Stimulated activated CD4-positive, alpha-beta T cell treated with anti-CD3 and anti-CD28 coated beads, TNF-alpha, amount 100 ng/mL, for 24 hours (primary cell): ENCODE results near the gene LFNG.

Experiments used
- DNase-seq, 3 experiments: peaks; one replicate each; pipeline ENCODE4 v3.0.0-alpha.2; 2020; ENCODE audit warnings: low read depth in 3 of 3

Gene LFNG

DNA sequence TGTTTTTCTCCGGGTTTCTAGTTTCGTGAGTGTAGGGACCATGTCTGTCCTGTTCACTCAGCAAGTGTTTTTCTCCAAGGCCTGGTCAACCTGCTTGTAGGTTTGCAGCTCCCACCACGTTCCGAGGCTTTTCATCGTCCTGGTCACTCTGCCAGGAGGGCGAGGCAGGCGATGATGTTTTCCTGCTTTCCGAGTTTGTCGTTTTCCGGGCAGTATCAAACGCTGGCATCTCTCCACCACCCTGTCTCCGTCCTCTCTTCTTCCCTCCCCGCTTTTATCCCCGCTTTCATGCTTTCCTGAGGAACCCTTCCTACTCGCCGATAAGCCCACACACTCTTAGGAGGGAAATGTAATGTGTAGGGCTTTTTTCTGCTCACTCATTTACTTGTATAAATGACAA is 50.4 kb downstream of the LFNG start:
- no peak for DNase-seq

DNA sequence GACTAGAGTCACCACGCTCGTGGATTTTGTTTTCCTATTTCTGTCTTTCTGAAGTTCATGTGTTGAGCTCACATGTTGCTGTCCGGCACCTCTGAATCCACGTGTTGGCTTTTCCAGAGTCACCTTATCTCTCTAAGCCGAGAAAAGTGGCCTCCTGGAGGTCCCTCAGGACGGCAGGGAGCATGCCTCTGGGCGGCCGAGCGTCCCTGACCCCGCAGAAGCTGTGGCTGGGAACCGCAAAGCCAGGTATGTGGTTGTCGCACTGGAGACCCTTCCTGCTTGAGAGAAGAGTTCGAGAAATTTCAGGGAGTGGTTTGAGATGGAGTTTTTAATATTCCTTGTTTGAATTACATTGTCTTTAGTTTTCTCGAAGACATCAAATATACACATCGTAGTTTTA is 51.8 kb downstream of the LFNG start:
- no peak for DNase-seq

DNA sequence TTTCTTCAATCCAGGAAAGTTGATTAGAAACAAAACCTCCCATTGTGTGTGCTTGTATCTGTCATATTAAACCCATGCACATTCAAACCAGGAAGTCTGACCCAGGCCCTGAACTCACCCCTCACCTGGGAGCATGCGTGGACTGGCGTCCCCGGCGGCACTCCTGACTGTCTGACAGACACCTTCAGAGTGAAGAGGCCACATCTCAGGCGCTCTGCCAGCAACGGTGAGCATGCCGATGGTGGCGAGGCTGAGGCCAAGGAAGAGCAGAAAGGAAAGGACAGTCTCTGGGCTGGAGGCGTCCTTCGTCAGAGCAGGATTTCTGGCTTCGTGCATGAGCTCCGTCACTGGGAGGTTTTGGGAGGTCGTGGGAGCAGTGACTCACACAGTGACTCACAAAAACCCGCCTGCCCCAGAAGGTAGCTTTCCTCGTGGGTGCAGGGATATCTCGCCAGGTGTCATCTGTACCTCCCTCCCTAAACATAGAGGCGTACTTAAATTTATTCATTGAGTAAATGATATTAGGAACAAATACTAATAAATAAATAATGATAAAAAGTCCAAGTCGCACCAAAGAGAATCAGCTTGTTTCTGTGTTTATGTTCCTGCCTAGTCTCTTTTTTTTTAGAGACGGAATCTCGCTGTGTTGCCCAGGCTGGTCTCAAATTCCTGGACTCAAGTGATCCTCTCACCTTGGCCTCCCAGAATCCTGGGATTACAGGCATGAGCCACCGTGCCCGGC is 52.7 kb downstream of the LFNG start:
- DNase-seq, result no peak

DNA sequence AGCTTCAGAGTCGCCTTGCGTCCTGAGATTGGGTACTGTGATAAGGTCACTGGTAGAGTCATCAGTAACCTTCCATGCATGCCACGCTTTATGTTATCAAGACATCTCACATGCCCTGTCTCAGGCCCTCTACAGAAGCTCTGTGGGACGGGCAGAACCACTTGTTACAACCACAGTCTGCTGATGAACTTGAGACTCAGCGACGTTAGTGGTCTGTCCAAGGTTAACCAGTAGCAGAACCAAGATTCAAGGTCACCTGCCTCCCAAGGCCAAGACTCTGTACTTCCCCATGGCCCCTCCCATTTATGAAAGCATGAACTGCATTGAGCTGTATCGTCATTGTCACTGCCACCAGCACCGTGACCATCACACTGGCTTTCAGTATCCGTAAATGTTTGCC is 54.2 kb downstream of the LFNG start:
- DNase-seq, result no peak

DNA sequence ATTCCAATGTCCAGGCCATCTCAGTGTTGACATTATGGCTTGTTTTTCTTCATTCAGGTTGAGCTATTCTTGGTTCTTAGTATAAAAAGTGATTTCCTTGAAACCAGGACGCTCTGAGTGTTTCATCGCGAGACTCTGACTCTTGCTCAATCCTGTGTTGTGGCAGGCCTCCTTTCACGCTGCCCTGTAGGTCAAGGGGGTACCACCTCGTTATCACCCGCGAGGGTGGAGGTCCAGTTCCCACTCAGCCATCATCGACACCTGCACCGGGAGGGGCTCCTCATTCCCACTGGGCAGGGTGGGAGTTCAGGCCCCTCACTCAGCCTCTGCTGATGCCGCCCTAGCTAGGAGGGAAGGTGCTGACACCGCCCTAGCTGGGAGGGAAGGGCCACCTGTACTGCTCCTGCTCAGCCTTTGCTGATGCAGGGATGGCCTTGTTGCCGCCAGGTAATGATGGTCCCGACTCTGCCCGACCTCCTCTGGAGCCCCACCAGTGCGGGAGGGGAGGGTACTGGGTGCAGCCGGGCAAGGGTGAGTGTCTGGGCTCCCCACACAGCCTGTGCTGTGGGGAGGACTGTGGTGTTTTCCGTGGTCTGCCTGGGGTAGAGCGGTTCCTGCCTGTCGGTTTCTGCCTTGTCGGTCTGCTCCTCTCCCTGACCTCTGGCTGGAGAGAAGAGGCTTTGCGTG is 55.6 kb downstream of the LFNG start:
- DNase-seq, result no peak

DNA sequence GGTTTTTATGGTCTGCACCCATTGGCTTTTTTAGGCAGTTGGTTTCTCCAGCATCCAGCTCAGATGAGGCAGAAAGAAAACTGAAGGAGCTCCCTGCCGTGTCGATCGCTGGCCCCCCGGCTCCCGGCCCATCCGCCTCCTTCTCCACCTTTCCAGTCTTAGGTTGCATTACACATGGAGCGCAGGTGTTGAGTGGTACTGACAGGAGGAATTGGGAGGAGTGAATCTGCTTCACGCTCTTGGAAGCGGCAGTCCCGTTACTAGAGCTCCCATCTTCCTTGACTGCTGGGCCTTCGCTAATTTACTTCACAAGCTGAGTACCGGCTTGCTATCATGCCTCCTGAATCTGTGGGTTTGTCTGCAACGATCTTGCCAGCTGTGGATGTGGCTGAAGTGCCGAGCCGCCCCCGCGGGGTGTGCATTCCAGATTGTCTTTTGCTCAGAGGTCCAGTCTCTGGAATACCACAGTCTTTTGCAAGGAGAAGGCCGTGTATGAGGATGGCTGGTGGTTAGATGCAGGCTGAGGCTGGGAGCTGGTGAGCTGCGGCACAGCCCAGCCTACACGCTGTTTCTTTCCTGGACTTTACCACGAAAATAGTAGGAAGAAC is 56.3 kb downstream of the LFNG start:
- no peak for DNase-seq

DNA sequence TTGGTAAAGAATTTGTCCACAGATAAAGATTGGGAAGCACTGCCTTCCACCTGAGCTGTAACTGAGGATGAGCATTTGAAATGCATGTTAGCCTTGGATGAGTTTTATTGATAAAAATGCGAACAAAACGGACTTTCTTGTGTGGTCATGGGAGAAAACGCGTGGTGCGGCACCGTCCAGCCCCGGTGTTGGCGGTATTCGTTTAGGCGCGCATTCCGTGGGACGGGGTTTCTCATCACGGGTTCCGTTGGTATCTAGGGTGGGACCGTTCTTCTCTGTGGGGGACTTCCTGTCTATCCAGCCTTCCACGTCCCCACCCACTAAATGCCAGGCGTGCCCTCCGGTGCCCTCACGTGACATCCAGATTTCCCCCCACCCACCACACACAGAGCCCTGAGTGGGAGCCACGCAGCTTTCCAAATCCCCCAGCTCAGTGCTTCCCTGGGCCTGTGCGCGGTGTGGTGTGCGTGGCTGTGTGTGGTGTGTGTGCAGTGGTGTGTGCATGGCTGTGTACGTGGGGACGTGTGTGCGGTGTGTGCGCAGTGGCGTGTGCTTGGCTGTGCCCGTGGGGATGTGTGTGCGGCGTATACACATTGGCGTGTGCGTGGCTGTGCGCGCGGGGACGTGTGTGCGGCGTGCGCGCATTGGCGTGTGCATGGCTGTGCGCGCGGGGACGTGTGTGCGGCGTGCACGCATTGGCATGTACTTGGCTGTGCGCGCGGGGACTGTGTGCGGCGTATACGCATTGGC is 57.3 kb downstream of the LFNG start:
- no peak for DNase-seq
